GM21526 (cell line): ENCODE results near the gene CD200.
A peak's percentile ranks its signal among the peaks of the same experiment; 100 is the strongest.

Source experiments
- ATAC-seq: cut with Tn5 transposase; IDR thresholded peaks from one replicate; pipeline ENCODE4 v1.9.1; 2021; ENCODE audit warnings: moderate library complexity; ENCODE audit not compliant: unreplicated experiment, low FRiP score

Gene CD200, protein sequence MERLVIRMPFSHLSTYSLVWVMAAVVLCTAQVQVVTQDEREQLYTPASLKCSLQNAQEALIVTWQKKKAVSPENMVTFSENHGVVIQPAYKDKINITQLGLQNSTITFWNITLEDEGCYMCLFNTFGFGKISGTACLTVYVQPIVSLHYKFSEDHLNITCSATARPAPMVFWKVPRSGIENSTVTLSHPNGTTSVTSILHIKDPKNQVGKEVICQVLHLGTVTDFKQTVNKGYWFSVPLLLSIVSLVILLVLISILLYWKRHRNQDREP

DNA sequence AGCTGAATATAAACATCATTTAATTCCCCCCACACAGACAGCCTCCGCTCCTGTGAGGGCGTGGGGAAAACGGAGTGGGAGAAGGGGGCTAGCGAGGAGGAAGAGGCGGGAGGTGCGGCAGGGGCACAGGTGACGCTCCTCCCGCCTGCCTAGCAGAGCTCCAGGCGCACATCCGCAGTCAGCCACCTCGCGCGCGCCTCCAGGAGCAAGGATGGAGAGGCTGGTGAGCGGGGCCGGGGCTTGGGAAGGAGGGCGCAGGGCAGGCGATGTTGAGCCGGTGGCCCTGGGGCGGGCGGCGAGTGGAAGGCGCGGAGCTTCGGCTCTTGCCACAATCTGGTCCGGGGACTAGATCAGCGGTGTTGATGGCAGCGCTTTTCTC, at the start of gene CD200:
TSS of gene CD200 (plus strand) at position 155 of the 379 bp plus-strand sequence. CDS start at position 212, 57 bp downstream.
- ATAC-seq = peak; percentile 56

DNA sequence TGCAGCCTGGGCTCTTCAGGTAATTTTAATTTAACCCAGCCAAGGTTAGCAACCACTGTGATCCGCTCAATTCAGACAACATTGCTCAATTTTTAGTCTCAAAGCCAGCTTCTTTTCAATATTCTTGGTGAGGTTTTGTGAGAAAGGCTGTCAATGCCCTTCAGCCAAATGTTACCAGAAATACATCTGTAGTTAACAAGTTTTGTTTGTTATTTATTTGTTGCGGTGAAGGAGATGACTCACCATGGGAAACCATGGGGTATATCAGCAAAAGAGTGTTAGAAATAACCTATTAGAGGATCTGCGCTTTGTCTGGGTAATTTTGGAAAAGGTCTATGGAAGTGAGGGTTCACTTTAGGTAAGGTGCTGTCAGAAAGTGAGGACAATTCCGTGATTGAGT, 43.9 kb upstream of the CD200 start:
- no peak for ATAC-seq

DNA sequence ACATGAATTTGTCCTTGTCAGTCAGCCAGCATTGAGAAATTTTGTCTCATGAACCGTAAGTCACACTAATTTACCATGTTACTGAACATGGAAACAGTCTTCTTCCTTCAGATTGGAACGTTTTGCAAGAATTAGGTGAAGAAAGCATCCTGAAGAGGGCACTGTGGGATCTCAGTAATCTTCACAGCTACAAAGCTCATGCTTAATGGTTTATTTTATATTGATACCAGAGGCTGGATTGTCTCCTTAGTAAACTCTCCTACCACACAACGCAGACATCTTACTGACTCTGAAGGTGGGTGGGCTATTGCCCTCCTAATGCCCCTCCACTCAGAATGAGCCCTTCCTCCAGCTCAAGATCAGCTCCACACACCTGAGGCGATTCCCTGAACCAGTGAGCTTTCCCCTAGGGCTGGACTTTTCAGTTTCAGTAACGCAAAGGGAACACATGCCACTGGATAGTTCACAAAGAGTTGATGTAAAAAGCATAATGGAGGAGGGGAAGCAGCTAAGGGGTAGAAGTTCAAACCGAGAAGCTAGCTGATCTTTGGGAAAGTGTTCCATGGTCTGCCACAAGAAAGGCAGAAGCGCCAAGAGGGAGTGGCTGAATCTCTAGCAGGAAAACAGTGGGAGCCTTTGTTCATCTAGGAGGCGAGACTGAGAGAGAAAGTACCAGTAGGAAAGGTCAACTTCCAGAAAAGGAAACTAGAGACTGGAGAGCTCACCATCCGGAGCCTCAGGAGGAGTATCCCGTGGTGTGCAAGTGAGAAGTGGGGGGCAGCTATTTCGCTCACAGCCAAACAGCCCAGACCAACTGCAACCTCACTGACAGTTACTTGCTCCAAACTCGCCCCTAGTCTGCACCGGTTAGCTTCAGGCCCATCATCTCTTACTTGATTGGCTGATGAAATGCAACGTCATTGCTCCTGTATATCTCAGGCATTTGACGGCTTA, 39.3 kb upstream of the CD200 start, which contains the start of gene SLC9C1:
TSS of gene SLC9C1 (minus strand) at position 849 of the 954 bp plus-strand sequence. CDS start 7,425 bp downstream, outside the sequence.
- ATAC-seq = no peak

DNA sequence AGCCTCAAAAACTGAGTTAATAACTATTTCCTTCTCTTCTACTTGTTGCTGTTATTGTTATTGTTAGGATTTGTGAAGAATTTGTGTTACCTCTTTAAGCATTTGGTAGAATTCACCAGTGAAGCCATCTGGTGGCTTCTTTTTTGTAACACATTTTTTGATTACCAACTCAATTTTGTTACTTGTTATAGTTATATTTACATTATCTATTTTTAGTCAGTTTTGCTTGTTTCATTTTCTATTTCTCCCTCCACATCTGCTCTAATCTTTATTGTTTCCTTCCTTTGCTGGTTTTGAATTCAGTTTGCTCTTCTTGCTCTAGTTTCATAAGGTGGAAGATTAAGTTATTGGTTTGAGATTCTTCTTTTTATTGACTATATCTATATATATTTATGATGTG, 35.2 kb upstream of the CD200 start:
- no peak for ATAC-seq

DNA sequence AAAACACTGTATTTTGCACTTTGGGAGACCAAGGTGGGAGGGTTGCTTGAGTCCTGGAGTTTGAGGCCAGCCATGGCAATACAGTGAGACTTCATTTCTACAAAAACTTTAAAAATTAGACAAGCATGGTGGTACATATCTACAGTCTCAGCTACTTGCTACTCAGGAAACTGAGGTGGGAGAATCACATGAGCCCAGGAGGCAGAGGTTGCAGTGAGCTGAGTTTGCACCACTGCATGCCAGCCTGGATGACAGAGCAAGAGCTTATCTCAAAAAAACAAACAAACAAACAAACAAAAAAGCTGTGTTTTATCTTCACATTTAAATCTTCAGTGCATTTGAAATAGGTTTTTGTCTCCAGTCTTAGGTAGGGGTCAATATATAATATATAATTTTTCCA, 34.2 kb upstream of the CD200 start:
- ATAC-seq = no peak

DNA sequence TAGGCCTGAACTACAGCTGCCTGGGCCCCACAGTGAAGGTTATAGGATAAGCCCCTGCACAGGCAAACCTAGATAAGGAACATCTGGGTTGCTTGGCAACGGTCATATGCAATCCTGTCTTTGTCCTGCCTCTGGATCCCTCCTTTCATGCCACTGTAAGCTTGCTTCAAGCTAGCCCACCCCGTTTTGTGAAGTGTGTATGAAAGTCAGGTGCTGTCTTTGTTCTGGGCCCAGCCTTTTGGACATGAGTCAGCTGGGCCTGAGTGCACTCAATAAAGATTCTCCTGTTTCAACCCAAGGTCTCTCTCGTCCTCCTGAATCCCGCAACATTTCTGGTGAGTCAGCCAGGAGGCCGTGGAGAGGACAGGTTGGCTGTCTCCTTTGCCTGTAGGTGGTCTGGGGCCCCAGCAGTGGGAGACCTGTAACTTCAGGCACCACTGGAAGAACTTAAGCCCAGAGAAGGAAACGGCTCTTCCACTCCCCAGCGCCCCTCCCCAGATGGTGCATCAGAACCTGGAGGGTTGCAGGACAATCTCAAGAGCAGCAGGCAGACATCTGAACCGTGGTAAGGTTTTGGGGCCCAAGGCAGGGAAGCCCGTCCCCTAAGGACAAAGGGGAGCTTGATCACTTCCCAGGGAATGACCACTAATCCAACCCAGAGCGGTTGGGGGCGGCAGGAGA, 30.7 kb upstream of the CD200 start:
- no peak for ATAC-seq

DNA sequence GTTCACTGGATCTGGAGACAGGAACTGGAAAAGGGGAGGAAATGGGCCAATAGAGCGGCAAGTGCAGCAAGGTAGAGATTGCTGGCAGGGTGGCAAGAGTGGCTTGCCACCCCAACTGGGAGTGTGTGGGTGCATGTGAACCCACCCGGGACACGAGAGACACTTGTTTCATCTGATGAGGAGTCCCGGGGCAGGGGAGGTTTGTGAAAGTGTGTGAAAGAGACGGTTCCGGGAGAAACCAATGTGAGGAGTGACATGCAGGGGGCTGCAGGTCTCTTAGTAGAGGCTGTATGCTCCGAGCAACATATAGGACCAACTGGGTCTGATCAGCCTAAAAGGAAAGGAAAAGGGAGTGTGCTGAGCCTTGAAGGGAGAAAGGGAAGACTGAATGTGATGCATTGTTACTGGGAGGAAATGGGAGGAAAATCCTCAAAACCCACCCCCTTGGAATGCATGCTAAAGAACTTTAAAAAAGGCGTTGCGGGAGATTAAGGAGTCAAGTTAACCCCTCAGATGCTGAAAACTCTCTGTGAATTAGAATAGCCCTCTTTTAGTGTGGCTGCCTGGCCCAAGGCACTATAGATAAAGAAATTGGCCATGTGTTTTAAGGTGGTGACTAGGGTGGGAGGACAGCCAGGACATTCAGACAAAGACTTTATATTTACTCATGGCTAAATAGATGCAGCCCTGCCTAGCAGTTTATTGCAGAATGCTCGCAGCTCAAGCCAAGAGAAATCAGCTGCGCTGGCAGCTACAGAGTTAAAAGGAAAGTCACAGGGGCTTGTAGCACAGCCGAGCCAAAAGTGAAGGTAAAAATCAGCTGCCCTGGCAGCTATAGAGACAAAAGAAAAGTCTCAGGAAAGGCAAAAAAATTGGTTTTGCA, 29.8 kb upstream of the CD200 start:
- ATAC-seq = no peak

DNA sequence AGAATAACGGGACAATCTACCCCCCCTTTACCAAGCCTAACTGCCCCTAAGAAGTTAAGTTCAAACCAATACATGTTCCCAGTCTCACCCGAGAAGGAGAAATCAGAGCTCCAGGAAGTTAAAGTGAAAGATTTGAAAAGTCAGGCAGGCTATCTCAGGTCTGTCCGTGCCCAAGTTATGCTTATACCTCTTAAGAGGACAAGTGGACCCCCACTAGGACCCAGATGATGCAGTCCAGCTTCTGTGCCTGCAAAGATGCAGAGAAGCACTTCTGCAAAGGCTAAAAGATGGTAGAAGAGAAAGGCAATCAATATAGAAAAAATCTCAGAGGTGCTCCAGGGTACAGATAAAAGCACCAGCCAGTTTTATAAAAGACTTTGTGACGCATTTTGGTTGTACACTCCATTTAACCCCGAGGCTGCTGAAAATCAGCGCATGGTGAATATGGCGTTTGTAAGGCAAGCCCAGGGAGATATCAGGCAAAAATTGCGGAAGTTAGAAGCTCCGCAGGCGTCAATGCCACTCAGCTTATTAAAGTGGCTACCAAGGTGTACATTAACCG, 29.1 kb upstream of the CD200 start:
- ATAC-seq = no peak

DNA sequence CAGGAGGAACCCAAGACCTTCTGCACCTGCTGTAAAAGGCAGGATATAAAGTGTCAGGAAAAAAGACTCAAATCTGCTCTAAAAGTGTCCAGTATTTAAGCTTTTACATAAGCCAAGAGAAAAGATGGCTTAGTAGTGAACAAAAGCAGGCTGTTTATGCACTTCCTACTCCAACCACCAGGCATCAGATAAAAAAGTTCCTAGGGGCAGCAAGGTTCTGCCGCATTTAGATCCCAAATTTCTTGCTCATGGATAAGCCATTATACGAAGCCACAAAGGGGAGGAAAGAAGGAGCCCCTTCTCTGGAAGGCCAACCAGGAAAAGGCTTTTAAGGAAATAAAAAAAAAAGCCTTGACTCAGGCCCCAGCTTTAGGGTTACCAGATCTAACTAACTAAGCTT, 28.3 kb upstream of the CD200 start:
- no peak for ATAC-seq

DNA sequence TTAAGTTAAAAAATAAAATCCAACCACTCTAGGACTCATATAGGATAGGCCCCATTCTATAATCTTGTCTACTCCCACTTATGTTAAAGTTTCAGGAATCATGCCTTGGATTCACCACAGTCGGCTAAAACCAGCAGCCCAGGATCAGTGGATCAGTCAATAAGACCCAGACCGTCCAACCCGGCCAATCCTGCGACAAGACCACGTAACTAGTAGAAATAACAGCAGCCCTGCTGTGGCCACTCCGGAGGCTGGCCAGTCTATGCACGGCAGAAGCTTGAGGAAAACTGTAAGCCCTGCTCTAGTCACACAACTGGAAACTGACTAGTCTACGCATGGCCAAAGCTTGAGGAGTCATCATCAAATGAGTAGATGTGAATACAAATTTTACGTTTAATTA, 26.1 kb upstream of the CD200 start:
- ATAC-seq = no peak

DNA sequence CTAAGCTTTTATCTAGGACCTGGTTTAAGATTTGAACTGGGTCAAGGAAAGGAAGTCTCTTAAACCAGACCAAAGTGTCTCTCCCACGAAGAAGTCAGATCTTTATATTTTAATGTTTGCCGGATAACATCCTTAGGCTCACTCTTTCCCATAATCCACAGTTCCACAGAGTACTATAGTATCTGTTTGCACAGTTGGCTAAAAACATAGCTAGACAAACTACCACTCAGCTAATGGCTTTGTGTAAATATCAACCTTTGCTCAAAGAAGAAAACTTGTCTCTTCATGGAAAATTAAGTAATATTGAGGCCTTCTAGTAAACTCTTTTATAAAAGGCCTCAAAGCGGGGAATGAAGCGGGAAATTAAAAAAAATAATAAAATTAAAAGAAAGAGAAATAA, 25.4 kb upstream of the CD200 start:
- no peak for ATAC-seq

DNA sequence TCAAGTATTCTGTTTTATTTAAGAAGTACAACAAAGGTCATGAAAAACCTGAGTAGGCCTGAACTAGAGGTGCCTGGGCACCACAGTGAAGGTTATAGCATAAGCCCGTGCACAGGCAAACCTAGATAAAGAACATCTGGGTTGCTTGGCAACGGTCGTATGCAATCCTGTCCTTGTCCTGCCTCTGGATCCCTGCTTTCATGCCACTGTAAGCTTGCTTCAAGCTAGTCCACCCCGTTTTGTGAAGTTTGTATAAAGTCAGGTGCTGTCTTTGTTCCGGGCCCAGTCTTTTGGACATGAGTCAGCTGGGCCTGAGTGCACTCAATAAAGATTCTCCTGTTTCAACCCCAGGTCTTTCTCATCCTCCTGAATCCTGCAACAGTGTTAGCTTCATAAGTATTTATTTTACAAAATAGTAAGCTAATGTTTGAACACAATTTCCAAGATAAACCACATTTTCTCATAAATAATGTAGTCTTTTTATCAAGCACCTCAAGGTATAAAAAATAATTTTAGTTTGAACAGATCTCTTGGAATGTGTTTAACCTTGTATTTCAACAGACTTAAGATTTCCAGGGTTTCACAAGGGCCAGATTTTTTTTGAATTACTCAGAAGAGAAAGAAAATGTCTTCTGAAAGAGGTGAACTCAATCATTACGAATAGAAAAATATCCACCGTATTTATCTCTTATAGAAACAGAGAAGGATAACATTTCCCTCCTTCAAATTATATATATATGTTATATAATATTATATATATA, 24.6 kb upstream of the CD200 start:
- no peak for ATAC-seq

DNA sequence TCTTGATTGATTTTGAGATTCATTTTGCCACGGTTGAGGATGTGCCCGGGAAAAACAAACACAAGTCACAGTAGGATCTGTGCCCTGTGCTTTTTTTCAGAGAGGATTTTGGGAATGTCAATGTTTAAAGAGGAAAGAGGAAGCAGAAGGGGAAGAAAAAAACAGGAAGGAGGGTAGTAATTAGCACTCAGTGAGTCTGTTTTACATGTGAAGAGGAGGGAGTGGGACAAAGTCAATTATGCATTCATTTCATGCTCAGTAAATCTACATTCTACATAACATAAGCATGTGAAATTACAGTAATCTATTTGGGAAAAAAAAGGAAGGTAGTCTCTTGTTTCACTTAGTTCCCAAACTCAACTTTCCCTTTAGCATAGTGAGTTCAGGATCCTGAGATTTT, 18.3 kb upstream of the CD200 start:
- no peak for ATAC-seq

DNA sequence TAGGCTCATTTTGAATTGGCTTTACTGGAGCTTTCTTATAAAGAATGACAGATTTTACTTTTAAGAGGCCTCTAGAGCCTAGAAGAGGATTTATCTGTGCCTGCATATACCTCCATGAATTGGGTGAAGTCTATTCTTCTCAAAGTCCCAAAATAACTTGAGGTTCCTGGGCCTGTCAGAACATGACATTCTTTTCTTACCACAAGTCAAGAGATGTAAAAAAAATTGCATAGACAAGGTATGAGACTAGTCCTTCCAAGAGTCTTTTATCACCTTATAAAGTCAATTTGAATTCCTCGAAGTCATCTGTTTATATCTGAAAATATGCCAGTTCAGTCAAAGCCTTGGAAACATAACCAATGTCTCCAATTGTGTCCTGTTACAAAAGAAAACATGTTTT, 17.2 kb upstream of the CD200 start:
- no peak for ATAC-seq

DNA sequence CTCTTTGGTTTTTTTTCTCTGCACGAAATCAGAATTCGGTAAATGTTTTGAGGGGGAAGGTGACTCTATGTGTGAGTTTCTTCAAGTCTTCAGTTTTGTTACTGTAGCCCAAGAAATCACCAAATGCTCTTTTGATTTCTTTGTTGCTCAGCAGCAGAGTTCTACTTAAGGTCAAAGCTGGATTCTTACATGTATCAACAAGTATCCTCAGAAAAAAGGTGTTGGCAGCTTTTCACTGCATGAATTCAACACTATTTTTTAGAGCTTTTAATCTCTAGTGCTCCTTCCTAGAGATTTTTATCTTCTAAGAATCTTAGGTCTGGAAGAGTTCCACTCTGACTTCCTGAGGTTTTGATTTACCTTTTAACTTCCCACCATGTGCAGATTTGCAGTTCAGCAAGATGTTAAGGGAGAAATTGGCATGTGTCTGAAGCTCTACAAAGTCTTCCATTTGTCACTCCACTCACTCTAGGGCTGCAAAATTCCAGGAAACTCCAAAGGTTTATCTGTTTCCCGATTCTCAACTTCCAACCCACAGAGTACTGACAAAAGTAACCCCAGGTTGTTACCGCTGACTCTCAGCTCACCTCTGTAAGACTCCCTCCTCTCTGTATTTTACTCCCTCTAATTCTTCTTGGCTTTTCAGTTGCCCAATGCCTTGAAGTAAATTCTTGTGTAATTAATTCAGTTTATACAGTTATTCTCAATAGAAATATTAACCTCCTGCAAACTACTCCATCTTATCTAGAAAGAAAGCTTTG, 13.3 kb upstream of the CD200 start:
- ATAC-seq = no peak

DNA sequence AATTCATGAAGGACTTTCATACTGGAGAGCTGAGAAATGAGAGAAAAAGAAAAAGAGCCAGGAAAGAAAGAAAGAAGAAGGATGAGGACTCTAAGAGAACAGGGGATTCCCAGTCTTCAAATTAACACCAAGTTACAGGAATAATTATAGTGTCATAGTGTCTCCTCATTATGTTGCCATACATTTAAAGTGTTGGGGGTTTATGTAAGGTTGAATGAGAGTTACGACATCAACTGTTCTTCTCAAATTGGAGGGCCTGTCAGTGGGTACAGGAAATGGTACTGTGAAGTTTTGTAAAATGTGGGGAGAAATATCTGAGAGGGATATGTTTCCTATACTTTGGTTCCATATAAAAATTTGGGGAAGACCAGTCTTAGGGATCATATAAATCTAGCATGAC, 12.3 kb upstream of the CD200 start:
- no peak for ATAC-seq

DNA sequence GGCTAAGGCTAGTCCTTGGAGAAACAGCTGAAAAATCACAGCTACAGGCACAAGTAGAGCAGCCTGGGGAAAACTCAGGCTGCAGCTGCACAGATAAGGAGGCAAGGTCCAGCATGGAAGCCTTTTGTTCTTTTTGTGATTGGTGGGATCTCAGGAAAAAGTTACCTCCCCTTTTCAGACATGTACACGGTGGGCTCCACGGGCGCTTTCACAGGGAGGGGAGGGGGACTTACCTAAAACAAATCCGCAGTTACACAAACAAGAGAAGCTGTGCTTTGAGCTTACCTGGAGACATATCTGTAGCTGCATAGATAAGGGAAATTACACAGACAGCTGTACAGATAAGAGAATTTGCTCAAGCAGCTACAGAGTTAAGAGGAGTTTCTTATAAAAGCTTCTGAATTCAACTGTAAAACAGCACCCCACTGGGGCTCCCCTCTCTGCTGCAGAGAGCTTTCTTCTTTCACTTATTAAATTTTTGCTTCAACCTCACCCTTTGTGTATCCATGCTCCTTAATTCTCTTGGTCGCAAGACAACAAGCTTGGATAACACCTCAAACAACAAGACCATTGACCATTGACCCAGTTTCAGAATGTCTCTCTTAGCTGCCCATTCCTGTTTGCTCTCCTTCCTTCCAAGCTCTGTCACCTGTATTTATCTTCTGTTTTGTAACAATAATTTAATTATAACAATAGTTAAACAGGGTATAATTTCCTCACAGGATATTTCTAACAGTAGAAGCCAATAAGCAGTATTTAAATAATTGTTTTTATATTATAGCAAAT, 10.9 kb upstream of the CD200 start:
- no peak for ATAC-seq
